KBM-7 (cell line): ENCODE results near the gene ZKSCAN5.
A peak's percentile ranks its signal among the peaks of the same experiment; 100 is the strongest.
"Not testable (repeated sequence)": the region's sequence is repeated elsewhere in the genome, so short reads cannot be mapped to it uniquely, and the experiment has no call there.

Experiments used
- DNase-seq: peaks from one replicate; pipeline ENCODE4 v3.0.0-alpha.2; 2015
- in situ Hi-C: fragments of 300-500 bp; cut with MboI; formaldehyde crosslinking; loops from 2 replicates; pipeline ENCODE4 v1.14.3; 2020; ENCODE audit warnings: low sequenced_read_pairs, low pct_unique_long_range_greater_than_20kb, mixed read lengths

Gene ZKSCAN5

GRCh38 chr7:99490878-99491277 lies 13.6 kb upstream of the ZKSCAN5 start:
- in situ Hi-C loops: no loop called here
- no peak for DNase-seq

GRCh38 chr7:99493823-99494222 lies 10.6 kb upstream of the ZKSCAN5 start:
- no peak for DNase-seq
- in situ Hi-C loops: no loop called here

- in situ Hi-C loops: no loop called here
- DNase-seq: peak; percentile 38
These were observed 6.5 kb upstream of the ZKSCAN5 start for GRCh38 chr7:99497766-99498545.

- peak; percentile 51 for DNase-seq
These were observed 5.9 kb upstream of the ZKSCAN5 start for GRCh38 chr7:99498546-99498944.

GRCh38 chr7:99499371-99499720 lies 5.1 kb upstream of the ZKSCAN5 start:
- DNase-seq: peak; percentile 45

More at GRCh38 chr7:99498546-99498944, 5.9 kb upstream of the ZKSCAN5 start:
- in situ Hi-C loops: no loop called here

GRCh38 chr7:99499721-99500636 lies 4.5 kb upstream of the ZKSCAN5 start, which contains the start of gene ZNF394:
Gene ZNF394 (minus strand): TSS chr7:99500281. CDS start chr7:99500093, 188 bp downstream.
- in situ Hi-C loops: no loop called here
- peak; percentile 90 for DNase-seq

More at GRCh38 chr7:99499371-99499720, 5.1 kb upstream of the ZKSCAN5 start:
- in situ Hi-C loops: no loop called here

- no peak for DNase-seq
- in situ Hi-C loops: no loop called here
These were observed 3.8 kb upstream of the ZKSCAN5 start for GRCh38 chr7:99500637-99501009.

- in situ Hi-C loops: not testable (repeated sequence)
- peak; percentile 23 for DNase-seq
These were observed 3.2 kb upstream of the ZKSCAN5 start for GRCh38 chr7:99501236-99501635.

- no peak for DNase-seq
- in situ Hi-C loops: no loop called here
These were observed 220 bp upstream of the ZKSCAN5 start for GRCh38 chr7:99504281-99504602.

- in situ Hi-C loops: no loop called here
- no peak for DNase-seq
These were observed 831 bp downstream of the ZKSCAN5 start for GRCh38 chr7:99505324-99505662.

- DNase-seq: no peak
- in situ Hi-C loops: no loop called here
These were observed 9.6 kb downstream of the ZKSCAN5 start for GRCh38 chr7:99514050-99514449.

- in situ Hi-C loops: no loop called here
- DNase-seq: no peak
These were observed 16.9 kb downstream of the ZKSCAN5 start for GRCh38 chr7:99521399-99521798.

GRCh38 chr7:99525713-99526440 lies 21.4 kb downstream of the ZKSCAN5 start:
- DNase-seq: peak; percentile 33
- in situ Hi-C loops: no loop called here

- in situ Hi-C loops: no loop called here
- DNase-seq: no peak
These were observed 26.9 kb downstream of the ZKSCAN5 start for GRCh38 chr7:99531354-99531765.

- no peak for DNase-seq
- in situ Hi-C loops: no loop called here
These were observed 31.2 kb downstream of the ZKSCAN5 start for GRCh38 chr7:99535667-99536066.

GRCh38 chr7:99539213-99539811 lies 34.9 kb downstream of the ZKSCAN5 start:
- in situ Hi-C loops: no loop called here
- DNase-seq: no peak

- in situ Hi-C loops: no loop called here
- DNase-seq: no peak
These were observed 36.1 kb downstream of the ZKSCAN5 start for GRCh38 chr7:99540542-99540941.

- no peak for DNase-seq
- in situ Hi-C loops: no loop called here
These were observed 36.8 kb downstream of the ZKSCAN5 start for GRCh38 chr7:99541212-99541611.

- no peak for DNase-seq
- in situ Hi-C loops: no loop called here
These were observed 38.7 kb downstream of the ZKSCAN5 start for GRCh38 chr7:99543081-99543671.
